Measurements from ENCODE around the gene BSPH1.
"Not testable (repeated sequence)": the region's sequence is repeated elsewhere in the genome, so short reads cannot be mapped to it uniquely, and the experiment has no call there.

Gene BSPH1

DNA sequence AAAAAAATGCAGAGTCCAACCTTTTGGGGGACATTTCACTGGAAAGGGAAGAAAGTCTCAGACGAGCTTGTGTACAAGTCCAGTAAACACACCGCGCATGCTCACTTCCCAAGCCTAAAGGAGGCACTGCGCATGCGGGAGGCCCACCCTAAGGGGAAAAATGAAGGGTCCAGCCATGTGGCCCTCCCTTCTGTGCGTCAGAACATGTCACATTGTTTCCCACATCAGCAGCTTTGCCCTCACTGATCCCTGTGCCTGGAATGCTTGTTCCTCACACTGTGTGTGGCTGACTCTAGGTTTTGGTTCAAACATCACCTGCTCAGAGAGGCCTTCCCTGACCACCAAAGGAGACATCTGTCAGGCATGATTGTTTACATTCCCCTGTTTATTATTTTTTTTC lies 6.8 kb upstream of the BSPH1 start:
- DNase-seq (ENCODE audit: low read depth) = no peak
- H3K4me3 ChIP-seq (ENCODE audit: control insufficient read depth, low read depth, low read length) = no peak overlapping the region
- TF ChIP-seq, protein P1, sequence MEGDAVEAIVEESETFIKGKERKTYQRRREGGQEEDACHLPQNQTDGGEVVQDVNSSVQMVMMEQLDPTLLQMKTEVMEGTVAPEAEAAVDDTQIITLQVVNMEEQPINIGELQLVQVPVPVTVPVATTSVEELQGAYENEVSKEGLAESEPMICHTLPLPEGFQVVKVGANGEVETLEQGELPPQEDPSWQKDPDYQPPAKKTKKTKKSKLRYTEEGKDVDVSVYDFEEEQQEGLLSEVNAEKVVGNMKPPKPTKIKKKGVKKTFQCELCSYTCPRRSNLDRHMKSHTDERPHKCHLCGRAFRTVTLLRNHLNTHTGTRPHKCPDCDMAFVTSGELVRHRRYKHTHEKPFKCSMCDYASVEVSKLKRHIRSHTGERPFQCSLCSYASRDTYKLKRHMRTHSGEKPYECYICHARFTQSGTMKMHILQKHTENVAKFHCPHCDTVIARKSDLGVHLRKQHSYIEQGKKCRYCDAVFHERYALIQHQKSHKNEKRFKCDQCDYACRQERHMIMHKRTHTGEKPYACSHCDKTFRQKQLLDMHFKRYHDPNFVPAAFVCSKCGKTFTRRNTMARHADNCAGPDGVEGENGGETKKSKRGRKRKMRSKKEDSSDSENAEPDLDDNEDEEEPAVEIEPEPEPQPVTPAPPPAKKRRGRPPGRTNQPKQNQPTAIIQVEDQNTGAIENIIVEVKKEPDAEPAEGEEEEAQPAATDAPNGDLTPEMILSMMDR (IDR thresholded peaks at IDR 0.05; ENCODE audit: control insufficient read depth, insufficient read depth, low read depth, low read length, missing control alignments) = no peak

DNA sequence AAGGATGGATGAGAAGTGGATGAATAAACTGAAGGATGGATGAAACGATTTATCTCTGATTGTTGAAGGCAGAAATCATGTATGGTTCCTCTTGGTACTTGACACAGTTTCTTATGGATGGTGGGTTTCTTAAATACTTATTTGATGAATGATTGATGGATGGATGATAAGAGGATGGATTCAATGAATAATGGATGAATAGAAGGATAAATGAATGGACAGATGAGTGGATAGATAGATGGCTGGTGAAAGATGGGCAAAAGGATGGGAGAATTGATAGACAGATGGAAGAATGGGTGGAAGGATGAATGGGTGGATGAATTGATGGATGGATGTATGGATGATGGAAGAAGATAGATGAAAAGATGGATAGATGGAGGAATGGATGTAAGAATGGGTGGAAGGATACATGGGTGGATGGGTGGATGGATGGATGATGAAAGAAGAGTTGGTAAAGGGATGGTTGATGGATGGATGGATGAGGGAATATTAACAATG lies 4.3 kb upstream of the BSPH1 start:
- no peak for DNase-seq (ENCODE audit: low read depth)
- H3K4me3 ChIP-seq (ENCODE audit: control insufficient read depth, low read depth, low read length) = no peak overlapping the region
- TF ChIP-seq, protein P1 (IDR thresholded peaks at IDR 0.05; ENCODE audit: control insufficient read depth, insufficient read depth, low read depth, low read length, missing control alignments) = no peak

DNA sequence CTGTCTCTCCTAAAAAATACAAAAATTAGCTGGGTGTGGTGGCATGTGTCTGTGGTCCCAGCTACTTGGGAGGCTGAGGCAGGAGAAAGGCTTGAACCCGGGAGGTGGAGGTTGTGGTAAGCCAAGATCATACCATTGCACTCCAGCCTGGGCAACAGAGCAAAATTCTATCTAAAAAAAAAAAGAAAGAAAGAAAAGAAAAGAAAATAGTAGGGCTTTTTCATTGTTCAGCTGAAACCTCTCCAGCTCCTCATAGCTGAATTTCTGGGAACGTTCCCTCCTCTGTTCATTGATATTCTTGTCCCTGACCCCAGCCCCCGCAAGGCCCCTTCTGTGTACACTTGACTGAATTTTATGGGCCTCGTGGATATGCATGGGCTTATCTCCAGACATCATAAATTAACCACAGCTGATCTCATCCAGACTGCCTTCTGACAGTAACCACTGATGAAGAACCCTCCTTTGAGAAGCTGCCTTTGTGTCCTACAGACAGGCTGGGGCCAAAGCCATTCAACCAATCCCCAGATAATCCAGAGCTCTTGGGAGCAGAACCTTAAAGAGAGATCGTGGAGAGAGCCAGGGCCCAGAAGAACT lies 2.3 kb upstream of the BSPH1 start, which contains the start of gene ELSPBP1:
Gene ELSPBP1 (plus strand): TSS at position 424 of the 594 bp plus-strand sequence. CDS start 14,036 bp downstream, outside the sequence.
- TF ChIP-seq, protein P1 (IDR thresholded peaks at IDR 0.05; ENCODE audit: control insufficient read depth, insufficient read depth, low read depth, low read length, missing control alignments) = no peak
- H3K4me3 ChIP-seq (ENCODE audit: control insufficient read depth, low read depth, low read length) = no peak within 1 kb of the TSS
- DNase-seq (ENCODE audit: low read depth) = no peak

DNA sequence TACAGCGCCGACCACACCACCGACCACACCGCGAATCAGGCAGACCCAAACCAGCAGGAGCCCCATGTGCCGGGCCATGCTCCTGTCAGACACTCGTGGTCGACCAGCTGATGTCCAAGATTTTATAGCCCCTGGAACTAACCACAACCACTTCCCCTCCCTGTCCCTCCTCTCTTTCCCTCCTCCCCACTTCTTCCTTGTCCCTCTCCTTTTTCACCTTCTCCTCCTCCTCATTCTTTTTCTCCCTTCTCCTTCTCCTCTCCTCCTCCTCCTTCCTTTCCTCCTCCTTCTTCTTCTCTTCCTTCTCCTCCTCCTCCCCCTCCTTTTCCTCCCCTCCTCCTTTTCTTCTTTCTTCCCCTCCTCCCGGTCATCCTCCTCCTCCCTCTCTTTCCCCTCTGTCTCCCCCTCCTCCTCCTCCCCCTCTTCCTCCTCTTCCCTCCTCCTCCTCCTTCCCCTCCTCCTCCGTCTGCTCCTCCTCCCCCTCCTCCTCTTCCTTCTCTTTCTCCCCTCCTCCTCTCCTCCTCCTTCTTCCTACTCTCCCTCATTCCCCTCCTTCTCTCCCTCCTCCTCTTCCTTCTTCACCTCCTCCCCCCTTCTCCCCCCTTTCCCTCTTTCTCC lies 670 bp downstream of the BSPH1 start:
- DNase-seq (ENCODE audit: low read depth) = no peak
- TF ChIP-seq, protein P1 (IDR thresholded peaks at IDR 0.05; ENCODE audit: control insufficient read depth, insufficient read depth, low read depth, low read length, missing control alignments) = no peak
- H3K4me3 ChIP-seq (ENCODE audit: control insufficient read depth, low read depth, low read length) = no peak overlapping the region

DNA sequence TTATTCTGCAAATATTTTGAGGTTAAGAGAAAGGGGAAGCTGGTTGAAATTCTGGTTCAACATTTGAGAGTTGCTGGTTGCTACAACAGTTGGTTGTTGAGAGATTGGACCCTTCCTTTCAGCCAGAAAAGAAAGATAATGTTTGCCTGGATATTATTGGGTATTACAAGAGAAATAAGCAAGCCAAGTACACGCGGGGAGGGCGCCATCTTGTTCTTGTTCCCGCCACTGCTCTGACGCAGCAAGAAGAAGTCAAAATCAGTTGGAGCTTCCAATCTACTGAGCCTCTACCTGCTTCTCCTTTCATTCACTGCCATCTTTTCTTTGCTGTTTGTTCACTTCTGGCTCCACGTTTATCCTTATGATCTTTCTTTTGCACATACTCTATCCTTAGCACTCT lies 18.4 kb downstream of the BSPH1 start:
- no peak overlapping the region for H3K4me3 ChIP-seq (ENCODE audit: control insufficient read depth, low read depth, low read length)
- TF ChIP-seq, protein P1 (IDR thresholded peaks at IDR 0.05; ENCODE audit: control insufficient read depth, insufficient read depth, low read depth, low read length, missing control alignments) = no peak
- DNase-seq (ENCODE audit: low read depth) = no peak

DNA sequence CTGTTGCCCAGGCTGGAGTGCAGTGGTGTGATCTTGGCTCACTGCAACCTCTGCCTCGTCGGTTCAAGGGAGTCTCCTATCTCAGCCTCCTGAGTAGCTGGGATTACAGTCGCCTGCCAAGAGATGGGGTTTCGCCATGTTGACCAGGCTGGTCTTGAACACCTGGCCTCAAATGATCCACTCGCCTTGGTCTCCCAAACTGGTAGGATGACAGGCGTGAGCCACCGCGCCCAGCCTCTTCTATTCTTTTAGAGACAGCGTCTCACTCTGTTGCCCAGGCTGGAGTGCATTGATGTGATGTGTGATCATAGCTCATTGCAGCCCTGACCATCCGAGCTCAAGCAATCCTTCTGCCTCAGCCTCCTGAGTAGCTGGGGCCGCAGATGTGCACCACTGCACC lies 36.0 kb downstream of the BSPH1 start:
- DNase-seq (ENCODE audit: low read depth); H3K4me3 ChIP-seq (ENCODE audit: control insufficient read depth, low read depth, low read length): not testable (repeated sequence)

DNA sequence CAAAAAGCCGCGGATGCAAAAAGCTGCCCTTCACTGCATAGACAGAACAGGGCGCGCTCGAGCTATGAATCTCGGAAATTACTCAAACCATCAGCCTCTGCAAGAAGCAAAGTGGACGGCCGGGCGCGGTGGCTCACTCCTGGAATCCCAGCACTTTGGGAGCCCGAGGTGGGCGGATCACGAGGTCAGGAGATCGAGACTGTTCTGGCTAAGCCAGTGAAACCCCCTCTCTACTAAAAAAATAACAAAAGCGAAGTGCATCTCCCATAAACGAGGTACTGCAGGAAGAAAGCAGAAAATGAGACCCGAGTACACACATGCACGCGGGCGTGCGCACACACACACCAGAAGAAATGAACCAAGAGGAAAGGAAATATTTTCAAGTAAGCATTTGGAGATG lies 39.8 kb downstream of the BSPH1 start:
- H3K4me3 ChIP-seq (ENCODE audit: control insufficient read depth, low read depth, low read length) = not testable (repeated sequence)

More for the DNA sequence above, 39.8 kb downstream of the BSPH1 start:
- not testable (repeated sequence) for DNase-seq (ENCODE audit: low read depth)

All from AG09309 (cell line).